ENCODE data around the gene RSF1. TPM values are rescaled to one million over a fixed set of nuclear protein-coding genes. Genes with fewer than 3 reads are reported as not detected.
A peak's percentile ranks its signal among the peaks of the same experiment; 100 is the strongest.
"Not testable (repeated sequence)": the region's sequence is repeated elsewhere in the genome, so short reads cannot be mapped to it uniquely, and the experiment has no call there.

The RSF1 gene
- total RNA-seq, 2 experiments from 2014 or later, result 33.5 to 78.8 TPM

- TF ChIP-seq EZH2phosphoT487 (IDR thresholded peaks at IDR 0.05; ENCODE audit: borderline replicate concordance, low read depth, low read length), result no peak
- no peak for TF ChIP-seq CTCF (conservative IDR thresholded peaks at IDR 0.05; ENCODE audit: low read length)
- POLR2A ChIA-PET, result interaction anchor here (0.8 to 0.9 kb wide), 3 partner anchors 9 to 146 kb away, joined by 3 to 4 read pairs (median 4); no protein-coding TSS in a partner anchor
Observed at GRCh38 chr11:77823775-77824174, 3.3 kb upstream of the RSF1 start.

GRCh38 chr11:77822126-77822525 is 1.6 kb upstream of the RSF1 start:
- H3K4me2 ChIP-seq (ENCODE audit: low read length); H3K9me2 ChIP-seq (ENCODE audit: insufficient read depth, low read length); H2AFZ ChIP-seq (ENCODE audit: low read length); H3K27ac ChIP-seq (ENCODE audit: low read depth, low read length, poor library complexity, severe bottlenecking); intact Hi-C loops (cut with micrococcal nuclease; ENCODE audit: unreplicated experiment); CTCF ChIA-PET (ENCODE audit: unreplicated experiment); DNase-seq (ENCODE audit: low spot score); H3K4me3 ChIP-seq (ENCODE audit: low read depth, low read length, poor library complexity, severe bottlenecking); H3K9me3 ChIP-seq (ENCODE audit: low read length); BruUV-seq (replicated peaks): not testable (repeated sequence)
- POLR2A ChIA-PET, result interaction anchor here (0.7 kb wide), 1 partner anchor 173 kb away, joined by 3 read pairs; the partner anchor contains the start of gene INTS4
- H3K4me1 ChIP-seq (ENCODE audit: insufficient read depth, low read length, poor library complexity, severe bottlenecking), result peaks cover 13% of the 10 kb centered on the region
- H3K36me3 ChIP-seq (ENCODE audit: insufficient read depth, low read length), result peaks cover 12% of the 10 kb centered on the region
- H3K79me2 ChIP-seq (ENCODE audit: insufficient read depth, low read depth, low read length), result peaks cover 32% of the 10 kb centered on the region
- peaks cover 16% of the 10 kb centered on the region; the same call in 1 of the 2 replicates for H4K20me1 ChIP-seq (ENCODE audit: insufficient read depth, low read length)

More at GRCh38 chr11:77823775-77824174, 3.3 kb upstream of the RSF1 start:
- Histone ChIP-seq H3K36me3 (ENCODE audit: insufficient read depth, low read length) (no peaks in the 10 kb centered on the region), H3K9me3 (ENCODE audit: low read length) (no peaks in the 10 kb centered on the region), H3K4me2 (ENCODE audit: low read length) (no peak overlapping the region), H3K4me3 (ENCODE audit: low read depth, low read length, poor library complexity, severe bottlenecking) (no peak overlapping the region), H2AFZ (ENCODE audit: low read length) (no peak overlapping the region), H4K20me1 (ENCODE audit: insufficient read depth, low read length) (peaks cover 4% of the 10 kb centered on the region; the same call in 1 of the 2 replicates), H3K9me2 (ENCODE audit: insufficient read depth, low read length) (no peaks in the 10 kb centered on the region), H3K27ac (ENCODE audit: low read depth, low read length, poor library complexity, severe bottlenecking) (no peak overlapping the region), H3K79me2 (ENCODE audit: insufficient read depth, low read depth, low read length) (peaks cover 16% of the 10 kb centered on the region), H3K4me1 (ENCODE audit: insufficient read depth, low read length, poor library complexity, severe bottlenecking) (peaks cover 4% of the 10 kb centered on the region)
- no peak for DNase-seq (ENCODE audit: low spot score)
- intact Hi-C loops (cut with micrococcal nuclease; ENCODE audit: unreplicated experiment), result no loop called here
- no TSS peak for BruUV-seq (replicated peaks)
- CTCF ChIA-PET (ENCODE audit: unreplicated experiment), result no interaction called here

GRCh38 chr11:77821349-77821851 is 878 bp upstream of the RSF1 start:
- H4K20me1 ChIP-seq (ENCODE audit: insufficient read depth, low read length), result peaks cover 16% of the 10 kb centered on the region; the same call in 1 of the 2 replicates
- ChIA-PET POLR2A (interaction anchor here (0.7 kb wide), 1 partner anchor 173 kb away, joined by 3 read pairs; the partner anchor contains the start of gene INTS4), CTCF (ENCODE audit: unreplicated experiment) (no interaction called here)
- H3K79me2 ChIP-seq (ENCODE audit: insufficient read depth, low read depth, low read length), result peaks cover 39% of the 10 kb centered on the region
- peak overlapping the region; percentile 88 for H3K4me2 ChIP-seq (ENCODE audit: low read length)
- H3K4me1 ChIP-seq (ENCODE audit: insufficient read depth, low read length, poor library complexity, severe bottlenecking), result peaks cover 13% of the 10 kb centered on the region
- no peak for TF ChIP-seq EZH2phosphoT487 (IDR thresholded peaks at IDR 0.05; ENCODE audit: borderline replicate concordance, low read depth, low read length)
- no peak for TF ChIP-seq CTCF (conservative IDR thresholded peaks at IDR 0.05; ENCODE audit: low read length)
- H3K9me3 ChIP-seq (ENCODE audit: low read length), result no peaks in the 10 kb centered on the region
- peaks cover 20% of the 10 kb centered on the region for H3K36me3 ChIP-seq (ENCODE audit: insufficient read depth, low read length)
- no peaks in the 10 kb centered on the region for H3K9me2 ChIP-seq (ENCODE audit: insufficient read depth, low read length)
- peak overlapping the region; percentile 97 for H3K4me3 ChIP-seq (ENCODE audit: low read depth, low read length, poor library complexity, severe bottlenecking)
- BruUV-seq (replicated peaks), result no TSS peak
- H2AFZ ChIP-seq (ENCODE audit: low read length), result peak overlapping the region; percentile 87; the same call in 1 of the 2 replicates
- peak; percentile 16 for DNase-seq (ENCODE audit: low spot score)
- intact Hi-C loops (cut with micrococcal nuclease; ENCODE audit: unreplicated experiment), result loop anchor here (2.0 kb wide), 2 partner anchors 45 to 185 kb away; partner anchors contain the start of gene CLNS1A
- H3K27ac ChIP-seq (ENCODE audit: low read depth, low read length, poor library complexity, severe bottlenecking), result no peak overlapping the region

Measured in OCI-LY7 (cell line).